Body of pancreas (tissue), 4 donors: ENCODE measurements around the gene SCGB2B2. TPM values are rescaled to one million over a fixed set of nuclear protein-coding genes. Genes with fewer than 3 reads are reported as not detected.
"Not testable (repeated sequence)": the region's sequence is repeated elsewhere in the genome, so short reads cannot be mapped to it uniquely, and the experiment has no call there.

ENCODE experiments used
- ATAC-seq: fragments of 150-250 bp; one replicate; pipeline ENCODE4 v1.9.1; 2016
- DNase-seq, 4 donors: peaks; one replicate each; pipeline ENCODE4 v3.0.0-alpha.2; 2019
- H3K27ac ChIP-seq, 4 donors: fragments of 200-600 bp; sonication (generic); 1 replicate in 3 of 4; 2 replicates in 1 of 4; pipeline versions ENCODE4 v1.5.1 to v1.6.1; 2016 to 2019; ENCODE audit warnings: mild to moderate bottlenecking in 1 of 4, mixed read lengths in 1 of 4, moderate library complexity in 1 of 4
- H3K27me3 ChIP-seq, 2 donors: fragments of 200-600 bp; sonication (generic); one replicate each; pipeline ENCODE4 v1.6.0; 2016; ENCODE audit warnings: mild to moderate bottlenecking in 1 of 2
- H3K36me3 ChIP-seq, 2 donors: fragments of 200-600 bp; sonication (generic); replicated peaks in 1 of 2; 2 replicates each; pipeline ENCODE4 v1.5.1; 2016; ENCODE audit warnings: low read depth in 2 of 2; ENCODE audit not compliant: insufficient read depth in 1 of 2
- H3K4me1 ChIP-seq: fragments of 200-600 bp; sonication (generic); one replicate; pipeline ENCODE4 v1.6.0; 2016
- H3K4me3 ChIP-seq, 2 donors: fragments of 200-600 bp; sonication (generic); 1 replicate in 1 of 2; 2 replicates in 1 of 2; pipeline ENCODE4 v1.5.1; 2016 to 2019
- H3K9me3 ChIP-seq, 3 donors: fragments of 200-600 bp; sonication (generic); 1 replicate in 2 of 3; 2 replicates in 1 of 3; pipeline ENCODE4 v1.5.1; 2016
- CTCF ChIP-seq, 7 experiments: fragments of 450-650 bp in 4 of 7; fragments of 200-600 bp in 3 of 7; sonication (generic) in 3 of 7; IDR thresholded peaks; one replicate each; pipeline ENCODE4 v1.5.1; 2016 to 2019; ENCODE audit warnings: antibody characterized with exemption in 7 of 7
- POLR2A ChIP-seq, 3 donors: fragments of 450-650 bp; IDR thresholded peaks; one replicate each; pipeline ENCODE4 v1.6.1; 2016; ENCODE audit warnings: antibody characterized with exemption in 3 of 3, mild to moderate bottlenecking in 2 of 3
- WGBS, 2 donors: methylation state at CpG; one replicate each; pipeline ENCODE4 v1.1.5; 2017; 5-methylcytosine and 5-hydroxymethylcytosine counted together
- intact Hi-C: fragments of 100-400 bp; cut with DNase I; formaldehyde crosslinking; loops from one replicate; pipeline ENCODE4 v1.15.1; 2023
- total RNA-seq, 2 donors: library from RNA; depleted of rRNA; stranded (reverse); fragments of >200 nt; gene quantifications; one replicate each; pipeline ENCODE4 v1.1.0, GENCODE V29; 2016

Gene SCGB2B2
- total RNA-seq, 2 donors from 2014 or later = 0.52 to 4.3 TPM

GRCh38 chr19:34690372-34690771 lies 13.4 kb upstream of the SCGB2B2 start:
- intact Hi-C loops = no loop called here
- 84 to 90% methylated on average over 3 of the region's 3 CpGs for WGBS, 2 donors
- Histone ChIP-seq H3K36me3 (no peaks in the 10 kb centered on the region), H3K27me3 (no peaks in the 10 kb centered on the region), H3K9me3 (peaks cover 0 to 4% (median 0%) of the 10 kb centered on the region in 3 donors), H3K4me1 (peaks cover 46% of the 10 kb centered on the region), H3K4me3 (no peak overlapping the region), H3K27ac (no peak overlapping the region)
- ATAC-seq (no peak), DNase-seq (no peak)
- no peak for TF ChIP-seq POLR2A (IDR thresholded peaks at IDR 0.05)
- TF ChIP-seq CTCF (IDR thresholded peaks at IDR 0.05) = no peak

- H3K27ac ChIP-seq = peak overlapping the region in 2 of 4 donors; percentile 5 to 21
- DNase-seq (peak in 1 of 4 donors; percentile 18), ATAC-seq (no peak)
- H3K36me3 ChIP-seq = peaks cover 8 to 11% of the 10 kb centered on the region in 2 donors
- intact Hi-C loops = no loop called here
- no peak for TF ChIP-seq POLR2A (IDR thresholded peaks at IDR 0.05)
- no peaks in the 10 kb centered on the region for H3K27me3 ChIP-seq
- peaks cover 0 to 17% (median 3%) of the 10 kb centered on the region in 3 donors for H3K9me3 ChIP-seq
- H3K4me1 ChIP-seq = peaks cover 44% of the 10 kb centered on the region
- H3K4me3 ChIP-seq = no peak overlapping the region
- 21 to 24% methylated on average over 1 of the region's 1 CpG for WGBS, 2 donors
Observed at GRCh38 chr19:34688592-34688991, 11.6 kb upstream of the SCGB2B2 start.

- peak; percentile 62 for ATAC-seq
- Histone ChIP-seq H3K9me3 (peaks cover 0 to 18% (median 3%) of the 10 kb centered on the region in 3 donors), H3K36me3 (peaks cover 19% of the 10 kb centered on the region in 2 donors), H3K4me3 (no peak overlapping the region), H3K4me1 (peaks cover 32% of the 10 kb centered on the region), H3K27me3 (no peaks in the 10 kb centered on the region), H3K27ac (peak overlapping the region in 1 of 4 donors; percentile 19)
- 23 to 33% methylated on average over 2 of the region's 2 CpGs for WGBS, 2 donors
- intact Hi-C loops = no loop called here
- peak in 3 of 4 donors; percentile 30 to 70 (median 35) for DNase-seq
- TF ChIP-seq CTCF (IDR thresholded peaks at IDR 0.05) (no peak), POLR2A (IDR thresholded peaks at IDR 0.05) (no peak)
Observed at GRCh38 chr19:34687348-34687747, 10.4 kb upstream of the SCGB2B2 start.

GRCh38 chr19:34686455-34686854 lies 9.5 kb upstream of the SCGB2B2 start:
- intact Hi-C loops = no loop called here
- TF ChIP-seq CTCF (IDR thresholded peaks at IDR 0.05) = no peak
- TF ChIP-seq POLR2A (IDR thresholded peaks at IDR 0.05) = no peak
- Histone ChIP-seq H3K36me3 (peaks cover 19% of the 10 kb centered on the region in 2 donors), H3K4me3 (no peak overlapping the region), H3K27ac (no peak overlapping the region), H3K9me3 (peaks cover 0 to 25% (median 3%) of the 10 kb centered on the region in 3 donors), H3K27me3 (no peaks in the 10 kb centered on the region), H3K4me1 (peaks cover 29% of the 10 kb centered on the region)
- ATAC-seq = no peak
- DNase-seq = no peak
- WGBS, 2 donors = 91 to 93% methylated on average over 5 of the region's 5 CpGs

GRCh38 chr19:34685266-34685665 lies 8.3 kb upstream of the SCGB2B2 start:
- intact Hi-C loops, H3K27me3 ChIP-seq, ATAC-seq, DNase-seq, H3K27ac ChIP-seq, H3K4me3 ChIP-seq: not testable (repeated sequence)
- WGBS, 2 donors = 97% methylated on average over 5 of the region's 5 CpGs
- Histone ChIP-seq H3K9me3 (peaks cover 0 to 27% (median 3%) of the 10 kb centered on the region in 3 donors), H3K4me1 (peaks cover 29% of the 10 kb centered on the region), H3K36me3 (peaks cover 19 to 26% of the 10 kb centered on the region in 2 donors)

- Histone ChIP-seq H3K9me3 (peaks cover 0 to 27% (median 3%) of the 10 kb centered on the region in 3 donors), H3K4me1 (peaks cover 22% of the 10 kb centered on the region), H3K27me3 (no peaks in the 10 kb centered on the region), H3K27ac (no peak overlapping the region), H3K36me3 (peaks cover 19 to 29% of the 10 kb centered on the region in 2 donors), H3K4me3 (no peak overlapping the region)
- ATAC-seq = no peak
- no peak for TF ChIP-seq CTCF (IDR thresholded peaks at IDR 0.05)
- no peak for TF ChIP-seq POLR2A (IDR thresholded peaks at IDR 0.05)
- intact Hi-C loops = no loop called here
- DNase-seq = no peak
- 96% methylated on average over 9 of the region's 9 CpGs for WGBS, 2 donors
Observed at GRCh38 chr19:34681478-34681877, 4.5 kb upstream of the SCGB2B2 start.
